ENCODE measurements around the gene ZNF333. TPM values are rescaled to one million over a fixed set of nuclear protein-coding genes. Genes with fewer than 3 reads are reported as not detected.

The ZNF333 gene
- total and polyA plus RNA-seq, 2 of the 4 experiments (the other 2 are of a cell fraction) = 9.8 to 15.1 TPM

DNA sequence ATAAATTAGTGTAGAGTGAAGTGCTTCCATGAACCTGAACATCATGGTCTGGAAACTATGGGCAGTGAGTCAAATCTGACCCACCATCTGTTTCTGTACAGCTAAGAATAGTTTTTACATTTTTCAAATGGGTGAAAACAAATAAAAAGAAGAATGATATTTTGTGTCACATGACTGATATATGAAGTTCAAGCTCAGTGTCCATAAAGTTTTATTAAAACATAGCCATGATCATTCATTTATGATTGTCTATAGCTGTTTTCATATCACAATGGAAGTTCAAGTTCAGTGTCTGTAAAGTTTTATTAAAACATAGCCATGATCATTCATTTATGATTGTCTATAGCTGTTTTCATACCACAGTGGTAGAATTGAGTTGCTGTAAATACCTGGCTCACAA, 42.7 kb downstream of the ZNF333 start:
- H4K91ac ChIP-seq (ENCODE audit: insufficient read depth, low read depth, low read length) = no peak overlapping the region
- no peak overlapping the region for H3K23ac ChIP-seq (ENCODE audit: low read depth, low read length)
- H4K20me1 ChIP-seq (ENCODE audit: insufficient read depth, low read length) = no peaks in the 10 kb centered on the region
- no peaks in the 10 kb centered on the region for H3K27me3 ChIP-seq (ENCODE audit: control insufficient read depth, insufficient read depth, low read length)
- H3K9me3 ChIP-seq (ENCODE audit: control insufficient read depth, insufficient read depth, low read length) = peaks cover 6% of the 10 kb centered on the region; the same call in 1 of the 2 replicates
- no peak overlapping the region for H4K8ac ChIP-seq (ENCODE audit: low read depth in 2 of 2, low read length in 2 of 2)
- in situ Hi-C loops (cut with MboI; ENCODE audit: low sequenced_read_pairs) (no loop called here), dilution Hi-C loops (cut with HindIII; ENCODE audit: low sequenced_read_pairs, unreplicated experiment) (no loop called here), intact Hi-C loops (cut with micrococcal nuclease) (no loop called here)
- H3K4me1 ChIP-seq (ENCODE audit: control insufficient read depth, insufficient read depth, low read length) = no peaks in the 10 kb centered on the region
- no peak overlapping the region for H3K14ac ChIP-seq (replicated peaks; ENCODE audit: low read depth, low read length)
- H3K9me1 ChIP-seq (ENCODE audit: insufficient read depth, low read length) = no peaks in the 10 kb centered on the region
- no TSS peak for BruUV-seq (replicated peaks)
- ChIA-PET CTCF (no interaction called here), POLR2A (ENCODE audit: unreplicated experiment) (no interaction called here)
- no peaks in the 10 kb centered on the region for H3K79me1 ChIP-seq (ENCODE audit: low read depth in 1 of 2, low read length in 2 of 2)
- no peak overlapping the region for H3K4me2 ChIP-seq (ENCODE audit: low read depth, low read length)
- H3K18ac ChIP-seq (ENCODE audit: low read depth, low read length) = no peak overlapping the region
- no peak overlapping the region for H3K56ac ChIP-seq (ENCODE audit: extremely low read depth, insufficient read depth, low read length)
- no peak overlapping the region for H2BK20ac ChIP-seq (ENCODE audit: low read depth, low read length)
- H2BK5ac ChIP-seq (ENCODE audit: low read depth, low read length, poor library complexity, severe bottlenecking) = no peak overlapping the region
- no peak overlapping the region for H2BK120ac ChIP-seq (ENCODE audit: low read depth, low read length)
- no peak overlapping the region for H2BK15ac ChIP-seq (ENCODE audit: low read depth, low read length)
- no peak overlapping the region for H3K27ac ChIP-seq (ENCODE audit: insufficient read depth, low read length)
- no peak for ATAC-seq (ENCODE audit: low read depth)
- no peak overlapping the region for H3K4ac ChIP-seq (ENCODE audit: low read depth, low read length)
- DNase-seq = no peak
- H4K5ac ChIP-seq (ENCODE audit: low read depth, low read length) = no peak overlapping the region
- no peak overlapping the region for H2AK9ac ChIP-seq (replicated peaks; ENCODE audit: low read depth, low read length, poor library complexity)
- no peaks in the 10 kb centered on the region for H3K36me3 ChIP-seq (ENCODE audit: control insufficient read depth, insufficient read depth, low read length)
- TF ChIP-seq ELK1 (IDR thresholded peaks at IDR 0.05; ENCODE audit: borderline replicate concordance, low read depth, low read length) = no peak
- no peak for TF ChIP-seq CHD1 (IDR thresholded peaks at IDR 0.05; ENCODE audit: low read depth, low read length)
- TF ChIP-seq NFE2L2 (IDR thresholded peaks at IDR 0.05; ENCODE audit: low read depth, low read length) = no peak
- no peak for TF ChIP-seq MXI1 (IDR thresholded peaks at IDR 0.05; ENCODE audit: borderline replicate concordance, low read depth, low read length)
- TF ChIP-seq FOS (IDR thresholded peaks at IDR 0.05; ENCODE audit: low read depth, low read length) = no peak
- TF ChIP-seq BHLHE40 (IDR thresholded peaks at IDR 0.05; ENCODE audit: low read depth, low read length) = no peak
- TF ChIP-seq MAFK (IDR thresholded peaks at IDR 0.05; ENCODE audit: low read depth, low read length) = no peak
- TF ChIP-seq RAD21 (IDR thresholded peaks at IDR 0.05; ENCODE audit: low read length) = no peak
- TF ChIP-seq MAZ (IDR thresholded peaks at IDR 0.05; ENCODE audit: borderline replicate concordance, low read depth, low read length) = no peak
- TF ChIP-seq RCOR1 (IDR thresholded peaks at IDR 0.05; ENCODE audit: insufficient replicate concordance, low read length) = no peak
- no peak for TF ChIP-seq CTCF (conservative IDR thresholded peaks at IDR 0.05; ENCODE audit: low read depth, low read length)
- TF ChIP-seq RFX5 (IDR thresholded peaks at IDR 0.05; ENCODE audit: low read depth, low read length) = no peak
- no peak overlapping the region for H3K4me3 ChIP-seq (ENCODE audit: insufficient read depth, low read depth, low read length)
- H2AFZ ChIP-seq (replicated peaks; ENCODE audit: low read length, poor library complexity) = no peak overlapping the region
- H2AK5ac ChIP-seq (ENCODE audit: low read depth, low read length) = no peak overlapping the region
- no peak overlapping the region for H3K9ac ChIP-seq (ENCODE audit: low read depth, low read length)

Measured in IMR-90 (cell line).